Activated CD8-positive, alpha-beta T cell treated with anti-CD3 and anti-CD28 coated beads, Interleukin-2, amount 10 ng/mL, durations not matched to agents 7 days and 5 days (primary cell): ENCODE results near the gene MPIG6B. TPM values are rescaled to one million over a fixed set of nuclear protein-coding genes. Genes with fewer than 3 reads are reported as not detected.

ENCODE experiments used
- ATAC-seq: fragments of 150-1000 bp; cut with Tn5 transposase; one replicate; pipeline ENCODE4 v1.10.0; 2021; ENCODE audit warnings: moderate library complexity
- CTCF ChIA-PET: fragments of 350-600 bp; sonication (Branson Sonifier 250); formaldehyde crosslinking; loops from one replicate; lab custom pipeline; 2021; ENCODE audit warnings: antibody characterized with exemption; lab: Charles Lee
- POLR2A ChIA-PET: fragments of 350-600 bp; sonication (Branson Sonifier 250); formaldehyde crosslinking; loops from one replicate; lab custom pipeline; 2021; ENCODE audit warnings: antibody characterized with exemption; lab: Charles Lee
- DNase-seq: peaks from one replicate; pipeline ENCODE4 v3.0.0-alpha.2; 2020
- H3K27ac Mint-ChIP-seq: one replicate; pipeline ENCODE4 v1.8.0; 2021; ENCODE audit warnings: mild to moderate bottlenecking, mixed read lengths
- H3K27me3 Mint-ChIP-seq: one replicate; pipeline ENCODE4 v1.8.0; 2021; ENCODE audit warnings: low read depth, mixed read lengths
- H3K36me3 Mint-ChIP-seq: one replicate; pipeline ENCODE4 v1.8.0; 2021; ENCODE audit warnings: low read depth, mixed read lengths
- H3K4me1 Mint-ChIP-seq: one replicate; pipeline ENCODE4 v1.8.0; 2021; ENCODE audit warnings: low read depth, mixed read lengths
- H3K4me3 Mint-ChIP-seq: one replicate; pipeline ENCODE4 v1.8.0; 2021; ENCODE audit warnings: mild to moderate bottlenecking, mixed read lengths
- H3K9me3 Mint-ChIP-seq: one replicate; pipeline ENCODE4 v1.8.0; 2022; ENCODE audit warnings: mixed read lengths; ENCODE audit not compliant: insufficient read depth
- total RNA-seq, 2 experiments: library from RNA; stranded (reverse); gene quantifications; one replicate each; pipeline ENCODE4 v1.2.3, GENCODE V29; 2021

MPIG6B gene
- total RNA-seq, 2 experiments from 2014 or later = 0.71 to 0.91 TPM

GRCh38 chr6:31687860-31688693 lies 35.1 kb upstream of the MPIG6B start:
- H3K9me3 Mint-ChIP-seq = no peaks in the 10 kb centered on the region
- ChIA-PET POLR2A (no interaction called here), CTCF (interaction anchor here (1.1 kb wide), 1 partner anchor 82 kb away, joined by 3 read pairs; no protein-coding TSS in a partner anchor)
- no peak for ATAC-seq
- H3K4me1 Mint-ChIP-seq = peaks cover 4% of the 10 kb centered on the region
- no peak for DNase-seq
- no peak overlapping the region for H3K4me3 Mint-ChIP-seq
- no peak overlapping the region for H3K27ac Mint-ChIP-seq
- H3K27me3 Mint-ChIP-seq = no peaks in the 10 kb centered on the region
- H3K36me3 Mint-ChIP-seq = peaks cover 40% of the 10 kb centered on the region

- Mint-ChIP-seq H3K36me3 (peaks cover 40% of the 10 kb centered on the region), H3K4me3 (no peak overlapping the region), H3K9me3 (no peaks in the 10 kb centered on the region), H3K4me1 (peaks cover 4% of the 10 kb centered on the region), H3K27me3 (no peaks in the 10 kb centered on the region), H3K27ac (no peak overlapping the region)
- POLR2A ChIA-PET = no interaction called here
- no peak for ATAC-seq
- CTCF ChIA-PET = interaction anchor here (0.5 to 1.6 kb wide), 7 partner anchors 8 to 91 kb away, joined by 3 to 7 read pairs (median 3); partner anchors contain the start of gene LY6G5C
- no peak for DNase-seq
Measured at GRCh38 chr6:31689249-31690110, 33.7 kb upstream of the MPIG6B start.

GRCh38 chr6:31690231-31691077 lies 32.7 kb upstream of the MPIG6B start:
- ATAC-seq (no peak), DNase-seq (no peak)
- no peaks in the 10 kb centered on the region for H3K27me3 Mint-ChIP-seq
- ChIA-PET CTCF (interaction anchor here (0.5 to 1.9 kb wide), 8 partner anchors 9 to 92 kb away, joined by 3 to 9 read pairs (median 3); partner anchors contain the start of genes ABHD16A, LY6G5B and LY6G5C), POLR2A (interaction anchor here (0.9 to 1.3 kb wide), 3 partner anchors 13 to 47 kb away, joined by 3 to 4 read pairs (median 3); partner anchors contain the start of gene ABHD16A)
- H3K36me3 Mint-ChIP-seq = peaks cover 44% of the 10 kb centered on the region
- no peaks in the 10 kb centered on the region for H3K9me3 Mint-ChIP-seq
- no peak overlapping the region for H3K27ac Mint-ChIP-seq
- no peak overlapping the region for H3K4me3 Mint-ChIP-seq
- peaks cover 4% of the 10 kb centered on the region for H3K4me1 Mint-ChIP-seq

- ATAC-seq (no peak), DNase-seq (no peak)
- no peaks in the 10 kb centered on the region for H3K27me3 Mint-ChIP-seq
- POLR2A ChIA-PET = interaction anchor here (0.9 to 1.3 kb wide), 4 partner anchors 12 to 268 kb away, joined by 3 to 6 read pairs (median 4); partner anchors contain the start of genes ABHD16A and SKIC2
- no peak overlapping the region for H3K27ac Mint-ChIP-seq
- peaks cover 41% of the 10 kb centered on the region for H3K36me3 Mint-ChIP-seq
- no peak overlapping the region for H3K4me3 Mint-ChIP-seq
- H3K4me1 Mint-ChIP-seq = peaks cover 4% of the 10 kb centered on the region
- CTCF ChIA-PET = interaction anchor here (1.1 to 1.9 kb wide), 3 partner anchors 12 to 21 kb away, joined by 3 to 9 read pairs (median 7); partner anchors contain the start of genes ABHD16A and LY6G5B
- no peaks in the 10 kb centered on the region for H3K9me3 Mint-ChIP-seq
Measured at GRCh38 chr6:31691078-31691463, 32.1 kb upstream of the MPIG6B start.

GRCh38 chr6:31691564-31692108 lies 31.5 kb upstream of the MPIG6B start:
- ChIA-PET CTCF (interaction anchor here (1.9 kb wide), 1 partner anchor 12 kb away, joined by 9 read pairs; the partner anchor contains the start of gene ABHD16A), POLR2A (interaction anchor here (0.9 to 1.1 kb wide), 2 partner anchors 33 to 268 kb away, joined by 3 to 6 read pairs; partner anchors contain the start of gene SKIC2)
- Mint-ChIP-seq H3K27ac (no peak overlapping the region), H3K4me1 (peaks cover 4% of the 10 kb centered on the region), H3K9me3 (no peaks in the 10 kb centered on the region), H3K4me3 (no peak overlapping the region), H3K36me3 (peaks cover 41% of the 10 kb centered on the region), H3K27me3 (no peaks in the 10 kb centered on the region)
- ATAC-seq (no peak), DNase-seq (no peak)

GRCh38 chr6:31692353-31692752 lies 30.8 kb upstream of the MPIG6B start:
- Mint-ChIP-seq H3K27me3 (no peaks in the 10 kb centered on the region), H3K36me3 (peaks cover 46% of the 10 kb centered on the region), H3K9me3 (no peaks in the 10 kb centered on the region), H3K4me3 (no peak overlapping the region), H3K27ac (no peak overlapping the region), H3K4me1 (peaks cover 5% of the 10 kb centered on the region)
- ChIA-PET CTCF (interaction anchor here (1.5 to 3.5 kb wide), 2 partner anchors 11 to 77 kb away, joined by 3 to 7 read pairs; partner anchors contain the start of gene ABHD16A), POLR2A (no interaction called here)
- DNase-seq = no peak
- no peak for ATAC-seq

- H3K4me1 Mint-ChIP-seq = peaks cover 10% of the 10 kb centered on the region
- no peaks in the 10 kb centered on the region for H3K9me3 Mint-ChIP-seq
- H3K36me3 Mint-ChIP-seq = peaks cover 47% of the 10 kb centered on the region
- H3K27me3 Mint-ChIP-seq = no peaks in the 10 kb centered on the region
- ATAC-seq = no peak
- ChIA-PET CTCF (interaction anchor here (1.5 to 3.5 kb wide), 2 partner anchors 10 to 77 kb away, joined by 3 to 7 read pairs; partner anchors contain the start of gene ABHD16A), POLR2A (no interaction called here)
- no peak for DNase-seq
- H3K4me3 Mint-ChIP-seq = no peak overlapping the region
- no peak overlapping the region for H3K27ac Mint-ChIP-seq
Measured at GRCh38 chr6:31692886-31693285, 30.3 kb upstream of the MPIG6B start.

GRCh38 chr6:31693535-31693934 lies 29.6 kb upstream of the MPIG6B start:
- no peak overlapping the region for H3K27ac Mint-ChIP-seq
- no peak overlapping the region for H3K4me3 Mint-ChIP-seq
- ChIA-PET POLR2A (interaction anchor here (0.7 to 2.1 kb wide), 3 partner anchors 25 to 46 kb away, joined by 3 to 7 read pairs (median 5); partner anchors contain the start of genes GPANK1 and MSH5), CTCF (interaction anchor here (1.5 to 3.5 kb wide), 3 partner anchors 10 to 137 kb away, joined by 3 to 7 read pairs (median 5); partner anchors contain the start of gene ABHD16A)
- no peak for ATAC-seq
- no peak for DNase-seq
- H3K36me3 Mint-ChIP-seq = peaks cover 48% of the 10 kb centered on the region
- H3K4me1 Mint-ChIP-seq = peaks cover 10% of the 10 kb centered on the region
- no peaks in the 10 kb centered on the region for H3K9me3 Mint-ChIP-seq
- H3K27me3 Mint-ChIP-seq = no peaks in the 10 kb centered on the region

- peaks cover 19% of the 10 kb centered on the region for H3K4me1 Mint-ChIP-seq
- ChIA-PET POLR2A (no interaction called here), CTCF (interaction anchor here (1.0 kb wide), 1 partner anchor 32 kb away, joined by 3 read pairs; no protein-coding TSS in a partner anchor)
- H3K4me3 Mint-ChIP-seq = no peak overlapping the region
- peak overlapping the region; percentile 31 for H3K27ac Mint-ChIP-seq
- H3K36me3 Mint-ChIP-seq = peaks cover 47% of the 10 kb centered on the region
- no peak for ATAC-seq
- no peaks in the 10 kb centered on the region for H3K9me3 Mint-ChIP-seq
- H3K27me3 Mint-ChIP-seq = no peaks in the 10 kb centered on the region
- DNase-seq = no peak
Measured at GRCh38 chr6:31697555-31697954, 25.6 kb upstream of the MPIG6B start.

GRCh38 chr6:31700740-31701401 lies 22.3 kb upstream of the MPIG6B start:
- ChIA-PET POLR2A (no interaction called here), CTCF (interaction anchor here (2.2 kb wide), 1 partner anchor 69 kb away, joined by 5 read pairs; no protein-coding TSS in a partner anchor)
- Mint-ChIP-seq H3K27me3 (no peaks in the 10 kb centered on the region), H3K27ac (peak overlapping the region; percentile 58), H3K4me1 (peaks cover 25% of the 10 kb centered on the region), H3K4me3 (peak overlapping the region; percentile 97), H3K36me3 (peaks cover 34% of the 10 kb centered on the region), H3K9me3 (no peaks in the 10 kb centered on the region)
- ATAC-seq = no peak
- no peak for DNase-seq
